Measurements from ENCODE around the gene POLE3. TPM values are rescaled to one million over a fixed set of nuclear protein-coding genes. Genes with fewer than 3 reads are reported as not detected.

Gene POLE3
- total and polyA plus RNA-seq, 2 donors (not counting 1 experiment from before 2014, with no cell fraction given): 50.3 to 60.7 TPM

DNA sequence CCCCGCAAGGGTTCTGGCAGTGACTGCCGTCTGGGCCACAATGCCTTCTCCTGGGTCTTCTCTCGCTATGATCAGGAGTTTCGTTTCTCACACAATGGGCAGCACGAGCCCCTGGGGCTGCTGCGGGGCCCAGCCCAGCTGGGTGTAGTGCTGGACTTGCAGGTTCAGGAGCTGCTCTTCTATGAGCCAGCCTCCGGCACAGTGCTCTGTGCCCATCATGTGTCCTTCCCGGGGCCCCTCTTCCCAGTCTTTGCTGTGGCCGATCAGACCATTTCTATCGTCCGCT, 40.7 kb downstream of the POLE3 start:
- DNase-seq (no peak), ATAC-seq (ENCODE audit: low read depth) (no peak)
- 88% methylated on average over 7 of the region's 11 CpGs for WGBS (ENCODE audit: insufficient coverage)
- Mint-ChIP-seq H3K27ac (no peak overlapping the region), H3K4me1 (peaks cover 3% of the 10 kb centered on the region), H3K9me3 (ENCODE audit: insufficient read depth) (no peaks in the 10 kb centered on the region), H3K27me3 (no peaks in the 10 kb centered on the region), H3K4me3 (no peak overlapping the region)
- Histone ChIP-seq H3K36me3 (replicated peaks in 1 of 2; ENCODE audit: control extremely low read depth in 1 of 2, control insufficient read depth in 1 of 2, extremely low read depth in 1 of 2, insufficient read depth in 2 of 2, low read length in 1 of 2) (peaks cover 0 to 18% of the 10 kb centered on the region in 2 experiments), H4K20me1 (ENCODE audit: control insufficient read depth, insufficient read depth, low read length, poor library complexity, severe bottlenecking) (no peaks in the 10 kb centered on the region), H3K27me3 (replicated peaks in 1 of 4; ENCODE audit: control extremely low read depth in 1 of 4, control insufficient read depth in 3 of 4, insufficient read depth in 4 of 4, low read length in 3 of 4) (no peaks in the 10 kb centered on the region), H3K27ac (ENCODE audit: low read length in 2 of 2) (no peak overlapping the region), H3K4me3 (ENCODE audit: control extremely low read depth in 1 of 5, extremely low read depth in 1 of 5, insufficient read depth in 1 of 5, low read depth in 2 of 5, low read length in 4 of 5) (no peak overlapping the region), H3K79me2 (ENCODE audit: control insufficient read depth, insufficient read depth, low read length) (no peaks in the 10 kb centered on the region), H2AFZ (ENCODE audit: insufficient read depth, low read depth, low read length, poor library complexity, severe bottlenecking) (no peak overlapping the region), H3K9ac (ENCODE audit: low read length) (no peak overlapping the region), H3K4me2 (replicated peaks; ENCODE audit: low read depth, low read length, poor library complexity, severe bottlenecking) (no peak overlapping the region), H3K9me3 (ENCODE audit: control extremely low read depth in 1 of 3, control insufficient read depth in 2 of 3, insufficient read depth in 1 of 3, low read length in 2 of 3) (no peaks in the 10 kb centered on the region), H3K4me1 (ENCODE audit: control insufficient read depth in 2 of 2, insufficient read depth in 2 of 2, low read length in 2 of 2) (no peaks in the 10 kb centered on the region)
- ChIA-PET POLR2A (interaction anchor here (0.6 kb wide), 1 partner anchor 23 kb away, joined by 4 read pairs; no protein-coding TSS in a partner anchor), CTCF (interaction anchor here (0.6 kb wide), 1 partner anchor 69 kb away, joined by 3 read pairs; no protein-coding TSS in a partner anchor)
- TF ChIP-seq, protein P1, sequence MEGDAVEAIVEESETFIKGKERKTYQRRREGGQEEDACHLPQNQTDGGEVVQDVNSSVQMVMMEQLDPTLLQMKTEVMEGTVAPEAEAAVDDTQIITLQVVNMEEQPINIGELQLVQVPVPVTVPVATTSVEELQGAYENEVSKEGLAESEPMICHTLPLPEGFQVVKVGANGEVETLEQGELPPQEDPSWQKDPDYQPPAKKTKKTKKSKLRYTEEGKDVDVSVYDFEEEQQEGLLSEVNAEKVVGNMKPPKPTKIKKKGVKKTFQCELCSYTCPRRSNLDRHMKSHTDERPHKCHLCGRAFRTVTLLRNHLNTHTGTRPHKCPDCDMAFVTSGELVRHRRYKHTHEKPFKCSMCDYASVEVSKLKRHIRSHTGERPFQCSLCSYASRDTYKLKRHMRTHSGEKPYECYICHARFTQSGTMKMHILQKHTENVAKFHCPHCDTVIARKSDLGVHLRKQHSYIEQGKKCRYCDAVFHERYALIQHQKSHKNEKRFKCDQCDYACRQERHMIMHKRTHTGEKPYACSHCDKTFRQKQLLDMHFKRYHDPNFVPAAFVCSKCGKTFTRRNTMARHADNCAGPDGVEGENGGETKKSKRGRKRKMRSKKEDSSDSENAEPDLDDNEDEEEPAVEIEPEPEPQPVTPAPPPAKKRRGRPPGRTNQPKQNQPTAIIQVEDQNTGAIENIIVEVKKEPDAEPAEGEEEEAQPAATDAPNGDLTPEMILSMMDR (IDR thresholded peaks at IDR 0.05): no peak
- TF ChIP-seq EZH2 (IDR thresholded peaks at IDR 0.05; ENCODE audit: borderline replicate concordance, insufficient read depth, low read depth, low read length, poor library complexity, severe bottlenecking): no peak
- intact Hi-C loops (cut with micrococcal nuclease): no loop called here

DNA sequence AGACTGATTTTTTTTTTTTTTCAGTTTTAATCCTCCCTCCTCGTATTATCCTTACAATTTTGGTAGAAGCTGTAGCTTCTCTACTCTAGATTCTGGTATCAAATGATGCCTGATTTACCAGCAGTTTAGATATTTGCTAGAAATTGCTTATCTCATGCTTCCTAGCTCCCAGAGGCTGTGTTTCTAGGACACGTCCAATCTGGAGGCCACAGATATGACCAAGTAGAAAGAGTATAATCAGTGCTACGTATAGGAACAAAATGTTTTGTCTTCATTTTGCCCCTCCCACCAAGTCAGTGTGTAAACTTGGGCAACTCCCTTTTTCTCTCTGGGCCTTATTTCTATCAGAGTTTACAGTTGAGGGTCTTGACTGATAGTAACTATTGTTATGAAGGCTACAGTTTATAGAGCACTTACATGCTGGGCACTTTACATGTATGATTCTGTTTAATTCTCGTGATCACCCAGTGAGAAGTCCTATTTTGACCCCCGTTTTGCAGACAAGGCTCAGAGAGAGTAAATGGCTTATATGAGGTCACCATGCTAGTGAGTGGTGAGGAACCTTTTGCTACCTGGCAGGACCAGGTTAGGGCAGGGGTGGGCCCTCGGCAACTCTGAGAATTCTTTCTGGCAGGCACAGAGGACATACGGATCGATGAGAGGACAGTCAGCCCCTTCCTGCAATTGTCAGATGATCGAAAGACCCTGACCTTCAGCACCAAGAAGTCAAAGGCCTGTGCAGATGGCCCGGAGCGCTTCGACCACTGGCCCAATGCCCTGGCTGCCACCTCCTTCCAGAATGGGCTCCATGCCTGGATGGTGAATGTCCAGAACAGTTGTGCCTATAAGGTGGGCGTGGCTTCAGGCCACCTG, 41.3 kb downstream of the POLE3 start:
- H3K4me3 ChIP-seq (ENCODE audit: control extremely low read depth in 1 of 5, extremely low read depth in 1 of 5, insufficient read depth in 1 of 5, low read depth in 2 of 5, low read length in 4 of 5): no peak overlapping the region
- H3K9ac ChIP-seq (ENCODE audit: low read length): no peak overlapping the region
- no peaks in the 10 kb centered on the region for H4K20me1 ChIP-seq (ENCODE audit: control insufficient read depth, insufficient read depth, low read length, poor library complexity, severe bottlenecking)
- peaks cover 0 to 12% of the 10 kb centered on the region in 2 experiments for H3K36me3 ChIP-seq (replicated peaks in 1 of 2; ENCODE audit: control extremely low read depth in 1 of 2, control insufficient read depth in 1 of 2, extremely low read depth in 1 of 2, insufficient read depth in 2 of 2, low read length in 1 of 2)
- H3K27ac ChIP-seq (ENCODE audit: low read length in 2 of 2): no peak overlapping the region
- no peak overlapping the region for H2AFZ ChIP-seq (ENCODE audit: insufficient read depth, low read depth, low read length, poor library complexity, severe bottlenecking)
- POLR2A ChIA-PET: no interaction called here
- H3K4me2 ChIP-seq (replicated peaks; ENCODE audit: low read depth, low read length, poor library complexity, severe bottlenecking): no peak overlapping the region
- H3K27me3 Mint-ChIP-seq: no peaks in the 10 kb centered on the region
- H3K27me3 ChIP-seq (replicated peaks in 1 of 4; ENCODE audit: control extremely low read depth in 1 of 4, control insufficient read depth in 3 of 4, insufficient read depth in 4 of 4, low read length in 3 of 4): no peaks in the 10 kb centered on the region
- H3K4me1 Mint-ChIP-seq: no peaks in the 10 kb centered on the region
- ATAC-seq (ENCODE audit: low read depth) (no peak), DNase-seq (no peak)
- intact Hi-C loops (cut with micrococcal nuclease): no loop called here
- TF ChIP-seq EZH2 (IDR thresholded peaks at IDR 0.05; ENCODE audit: borderline replicate concordance, insufficient read depth, low read depth, low read length, poor library complexity, severe bottlenecking): no peak
- TF ChIP-seq, protein P1 (IDR thresholded peaks at IDR 0.05): no peak
- no peak overlapping the region for H3K27ac Mint-ChIP-seq
- no peaks in the 10 kb centered on the region for H3K79me2 ChIP-seq (ENCODE audit: control insufficient read depth, insufficient read depth, low read length)
- 98% methylated on average over 10 of the region's 13 CpGs for WGBS (ENCODE audit: insufficient coverage)
- CTCF ChIA-PET: no interaction called here
- no peaks in the 10 kb centered on the region for H3K9me3 Mint-ChIP-seq (ENCODE audit: insufficient read depth)
- no peaks in the 10 kb centered on the region for H3K4me1 ChIP-seq (ENCODE audit: control insufficient read depth in 2 of 2, insufficient read depth in 2 of 2, low read length in 2 of 2)
- no peak overlapping the region for H3K4me3 Mint-ChIP-seq
- H3K9me3 ChIP-seq (ENCODE audit: control extremely low read depth in 1 of 3, control insufficient read depth in 2 of 3, insufficient read depth in 1 of 3, low read length in 2 of 3): no peaks in the 10 kb centered on the region

Data from B cell (primary cell).